H1 (cell line): ENCODE data around the gene POLR2F. TPM values are rescaled to one million over a fixed set of nuclear protein-coding genes. Genes with fewer than 3 reads are reported as not detected.

Experiments
- CTCF ChIA-PET: fragments of 300-600 bp; sonication (Branson Sonifier 250); formaldehyde crosslinking; loops from one replicate; lab custom pipeline; 2021; ENCODE audit not compliant: partially characterized antibody; lab: Charles Lee
- POLR2A ChIA-PET: fragments of 300-600 bp; sonication (Branson Sonifier 250); formaldehyde crosslinking; loops from one replicate; lab custom pipeline; 2021; ENCODE audit warnings: inconsistent platforms; ENCODE audit not compliant: partially characterized antibody; lab: Charles Lee
- DNase-seq, 2 experiments: peaks; one replicate each; pipeline versions ENCODE4 v3.0.0 to v3.0.0-alpha.2; 2010 to 2022; ENCODE audit warnings: low spot score in 2 of 2, low read depth in 1 of 2, mixed read lengths in 1 of 2
- FAIRE-seq: peaks from 2 replicates; lab custom pipeline; 2011; peaks lifted over from hg19 to GRCh38; lab: Jason Lieb, UNC
- H2AFZ ChIP-seq: 2 replicates; pipeline ENCODE4 v1.8.1; 2012; ENCODE audit warnings: low read length, inconsistent platforms
- H2AK5ac ChIP-seq: 2 replicates; pipeline ENCODE4 v1.6.1; 2013; ENCODE audit warnings: low read depth, low read length
- H2BK120ac ChIP-seq: replicated peaks from 2 replicates; pipeline ENCODE3; 2013; ENCODE audit warnings: low read depth, low read length, inconsistent platforms
- H2BK12ac ChIP-seq: 2 replicates; pipeline ENCODE4 v1.6.1; 2013; ENCODE audit warnings: low read depth, low read length
- H2BK15ac ChIP-seq: 2 replicates; pipeline ENCODE4 v1.6.1; 2013; ENCODE audit warnings: low read length
- H2BK20ac ChIP-seq: 2 replicates; pipeline ENCODE4 v1.6.1; 2013; ENCODE audit warnings: low read length
- H2BK5ac ChIP-seq: 2 replicates; pipeline ENCODE4 v1.6.1; 2013; ENCODE audit warnings: low read depth, low read length
- H3K14ac ChIP-seq: 2 replicates; pipeline ENCODE4 v1.6.1; 2013; ENCODE audit warnings: inconsistent platforms; ENCODE audit not compliant: insufficient read length
- H3K18ac ChIP-seq: 2 replicates; pipeline ENCODE4 v1.6.1; 2013; ENCODE audit warnings: low read length; ENCODE audit errors: extremely low read depth
- H3K23ac ChIP-seq: 2 replicates; pipeline ENCODE4 v1.6.1; 2013; ENCODE audit warnings: inconsistent platforms; ENCODE audit not compliant: insufficient read length
- H3K23me2 ChIP-seq: 2 replicates; pipeline ENCODE4 v1.6.1; 2013; ENCODE audit warnings: low read depth, low read length
- H3K27ac ChIP-seq: 2 replicates; pipeline ENCODE4 v1.6.1; 2011; ENCODE audit warnings: low read depth, low read length, inconsistent platforms
- H3K27me3 ChIP-seq, 4 experiments: replicated peaks in 1 of 4; 1 replicate in 1 of 4; 2 replicates in 3 of 4; pipeline versions ENCODE4 v1.6.1 to v1.8.1; 2011 to 2013; ENCODE audit warnings: low read length in 3 of 4, mild to moderate bottlenecking in 3 of 4, inconsistent platforms in 2 of 4, mixed read lengths in 2 of 4, moderate library complexity in 1 of 4; ENCODE audit not compliant: control insufficient read depth in 3 of 4, insufficient read depth in 3 of 4; ENCODE audit errors: extremely low read depth in 1 of 4
- H3K36me3 ChIP-seq, 4 experiments: 2 replicates each; pipeline versions ENCODE4 v1.6.1 to v1.8.1; 2011 to 2013; ENCODE audit warnings: mild to moderate bottlenecking in 4 of 4, low read length in 3 of 4, moderate library complexity in 2 of 4, control low read depth in 1 of 4, inconsistent platforms in 1 of 4; ENCODE audit not compliant: insufficient read depth in 4 of 4, control insufficient read depth in 2 of 4
- H3K4ac ChIP-seq: replicated peaks from 2 replicates; pipeline ENCODE3; 2013; ENCODE audit warnings: low read length, low read depth, mixed read lengths, inconsistent platforms; ENCODE audit not compliant: insufficient read length
- H3K4me1 ChIP-seq, 4 experiments: replicated peaks in 1 of 4; 1 replicate in 1 of 4; 2 replicates in 3 of 4; pipeline versions ENCODE4 v1.6.1 to v1.8.1; 2011 to 2013; ENCODE audit warnings: low read length in 3 of 4, inconsistent platforms in 2 of 4, mixed read lengths in 1 of 4; ENCODE audit not compliant: insufficient read depth in 4 of 4, control insufficient read depth in 3 of 4
- H3K4me2 ChIP-seq, 2 experiments: 2 replicates each; pipeline versions ENCODE4 v1.6.1 to v1.8.1; 2011 to 2013; ENCODE audit warnings: low read depth in 2 of 2, low read length in 2 of 2, control low read depth in 1 of 2, inconsistent platforms in 1 of 2, mild to moderate bottlenecking in 1 of 2; ENCODE audit not compliant: insufficient read depth in 1 of 2
- H3K4me3 ChIP-seq, 4 experiments: fragments of 200-600, 300-600 bp in 1 of 4; sonication (generic), shearing (Covaris generic), sonication (Bioruptor Twin) in 1 of 4; 2 replicates each; pipeline versions ENCODE4 v1.5.1 to v1.8.1; 2011 to 2016; ENCODE audit warnings: low read length in 4 of 4, low read depth in 3 of 4, control low read depth in 2 of 4, inconsistent platforms in 2 of 4, mild to moderate bottlenecking in 2 of 4, mixed read lengths in 1 of 4, moderate library complexity in 1 of 4; ENCODE audit not compliant: insufficient read depth in 2 of 4; ENCODE audit errors: extremely low read depth in 1 of 4
- H3K56ac ChIP-seq: replicated peaks from 2 replicates; pipeline ENCODE3; 2013; ENCODE audit warnings: low read depth, mild to moderate bottlenecking, mixed read lengths, low read length, inconsistent platforms; ENCODE audit not compliant: insufficient read length
- H3K79me1 ChIP-seq: 2 replicates; pipeline ENCODE4 v1.6.1; 2013; ENCODE audit warnings: low read depth, low read length, control low read depth
- H3K79me2 ChIP-seq, 2 experiments: 2 replicates each; pipeline versions ENCODE4 v1.6.1 to v1.8.1; 2012 to 2013; ENCODE audit warnings: low read length in 2 of 2, mild to moderate bottlenecking in 2 of 2, inconsistent platforms in 1 of 2; ENCODE audit not compliant: insufficient read depth in 2 of 2, control insufficient read depth in 1 of 2
- H3K9ac ChIP-seq, 4 experiments: replicated peaks in 1 of 4; 1 replicate in 1 of 4; 2 replicates in 3 of 4; pipeline versions ENCODE4 v1.6.1 to v1.8.1; 2011 to 2013; ENCODE audit warnings: low read depth in 3 of 4, low read length in 3 of 4, control low read depth in 2 of 4, mild to moderate bottlenecking in 2 of 4, moderate library complexity in 2 of 4, inconsistent platforms in 1 of 4; ENCODE audit errors: extremely low read depth in 1 of 4
- H3K9me3 ChIP-seq, 2 experiments: 2 replicates each; pipeline versions ENCODE4 v1.6.1 to v1.8.1; 2012 to 2013; ENCODE audit warnings: mild to moderate bottlenecking in 2 of 2, moderate library complexity in 2 of 2, control low read depth in 1 of 2, inconsistent platforms in 1 of 2, low read depth in 1 of 2, low read length in 1 of 2, mixed read lengths in 1 of 2; ENCODE audit not compliant: insufficient read depth in 2 of 2
- H4K20me1 ChIP-seq, 2 experiments: replicated peaks in 1 of 2; 2 replicates each; pipeline versions ENCODE3 to v1.8.1; 2011 to 2013; ENCODE audit warnings: inconsistent platforms in 2 of 2, low read length in 2 of 2, mild to moderate bottlenecking in 1 of 2; ENCODE audit not compliant: insufficient read depth in 2 of 2, control insufficient read depth in 1 of 2
- H4K5ac ChIP-seq: 2 replicates; pipeline ENCODE4 v1.6.1; 2013; ENCODE audit warnings: low read length, low read depth, mixed read lengths, inconsistent platforms; ENCODE audit not compliant: insufficient read length
- H4K8ac ChIP-seq: 2 replicates; pipeline ENCODE4 v1.8.0; 2013; ENCODE audit warnings: mild to moderate bottlenecking, moderate library complexity, low read length, inconsistent platforms; ENCODE audit not compliant: insufficient read depth; ENCODE audit errors: extremely low read depth
- H4K91ac ChIP-seq: replicated peaks from 2 replicates; pipeline ENCODE3; 2013; ENCODE audit warnings: low read length, mixed read lengths, inconsistent platforms; ENCODE audit not compliant: insufficient read length
- BACH1 ChIP-seq: IDR thresholded peaks from 2 replicates; pipeline ENCODE4 v1.6.1; 2012; ENCODE audit warnings: low read length, improper control_type of control experiment
- CEBPB ChIP-seq: IDR thresholded peaks from 2 replicates; pipeline ENCODE4 v1.6.1; 2012; ENCODE audit warnings: low read depth, low read length
- CHD1 ChIP-seq: IDR thresholded peaks from 2 replicates; pipeline ENCODE4 v1.6.1; 2012; ENCODE audit warnings: low read depth, low read length, improper control_type of control experiment
- HDAC2 ChIP-seq, 2 experiments: fragments of 300-600 bp in 1 of 2; sonication (generic) in 1 of 2; IDR thresholded peaks; 2 replicates each; pipeline ENCODE4 v1.6.1; 2011 to 2012; ENCODE audit warnings: low read depth in 2 of 2, low read length in 2 of 2, mild to moderate bottlenecking in 2 of 2, moderate library complexity in 2 of 2, borderline replicate concordance in 1 of 2, inconsistent platforms in 1 of 2
- KDM4A ChIP-seq: IDR thresholded peaks from one replicate; pipeline ENCODE4 v1.7.1; 2012; ENCODE audit warnings: low read depth, mild to moderate bottlenecking, moderate library complexity, low read length, inconsistent platforms; ENCODE audit not compliant: severe bottlenecking
- MAFK ChIP-seq: IDR thresholded peaks from 2 replicates; pipeline ENCODE4 v1.6.1; 2012; ENCODE audit warnings: low read depth, mild to moderate bottlenecking, improper control_type of control experiment, low read length
- RNF2 ChIP-seq: fragments of 200-900, 300-1000 bp; sonication (generic); IDR thresholded peaks from 2 replicates; pipeline ENCODE4 v1.7.1; 2016; ENCODE audit warnings: borderline replicate concordance, low read depth, mild to moderate bottlenecking, antibody characterized with exemption, low read length; ENCODE audit not compliant: poor library complexity, severe bottlenecking; ENCODE audit errors: missing control alignments
- TAF1 ChIP-seq: IDR thresholded peaks from 2 replicates; pipeline ENCODE4 v1.6.1; 2011; ENCODE audit warnings: mild to moderate bottlenecking, low read depth, low read length
- TAF7 ChIP-seq: optimal IDR thresholded peaks from 2 replicates; pipeline ENCODE3; 2011; ENCODE audit warnings: low read depth, mild to moderate bottlenecking, inconsistent platforms, low read length, moderate library complexity, borderline replicate concordance
- TCF12 ChIP-seq: IDR thresholded peaks from 2 replicates; pipeline ENCODE4 v1.6.1; 2011; ENCODE audit warnings: low read depth, mild to moderate bottlenecking, low read length
- WGBS, 2 experiments: shearing (Covaris generic) in 1 of 2; methylation state at CpG; one replicate each; pipeline versions ENCODE4 v1.1.6 to v1.1.7; 2013 to 2015; ENCODE audit warnings: low lambda C conversion rate in 2 of 2, mixed read lengths in 2 of 2, inconsistent platforms in 1 of 2, low coverage in 1 of 2, missing lambda C conversion rate in 1 of 2; ENCODE audit not compliant: insufficient replicate concordance in 2 of 2, insufficient coverage in 1 of 2, insufficient read length in 1 of 2; ENCODE audit errors: extremely low coverage in 1 of 2, missing lambda C conversion rate in 1 of 2; 5-methylcytosine and 5-hydroxymethylcytosine counted together
- polyA plus RNA-seq, 7 experiments: library from polyadenylated mRNA; depleted of rRNA in 3 of 7; stranded (reverse) in 5 of 7; unstranded in 2 of 7; fragments of >200 nt in 5 of 7; fragments of 200-250 nt in 2 of 7; gene quantifications; 1 replicate in 5 of 7; 2 replicates in 1 of 7; 4 replicates in 1 of 7; pipeline versions ENCODE4 v1.2.1 to v1.2.3, GENCODE V29; 2011 to 2013; ENCODE audit warnings: missing spikeins in 2 of 7, mixed read lengths in 2 of 7
- total RNA-seq: library from RNA; stranded (reverse); fragmentation: NEBNext Ultra II Directional; extraction: Animal tissue kit (Norgen Biotek cat#: 25700); gene quantifications from 2 replicates; pipeline ENCODE4 v1.2.1, GENCODE V29; 2021

The POLR2F gene
- total and polyA plus RNA-seq, 2 of the 8 experiments (the other 6 are each of a cell fraction or from before 2014, with no cell fraction given): 150 to 176 TPM

- H3K9ac ChIP-seq: no peak overlapping the region
- no peak for DNase-seq
- no peak overlapping the region for H3K18ac ChIP-seq
- CTCF ChIA-PET: interaction anchor here (1.1 to 1.2 kb wide), 3 partner anchors 11 to 23 kb away, joined by 3 to 6 read pairs (median 5); no protein-coding TSS in a partner anchor
- no peaks in the 10 kb centered on the region for H3K9me3 ChIP-seq
- no peak overlapping the region for H4K91ac ChIP-seq
- no peak overlapping the region for H3K14ac ChIP-seq
- H3K27me3 ChIP-seq: no peaks in the 10 kb centered on the region
- H2BK5ac ChIP-seq: no peak overlapping the region
- no peaks in the 10 kb centered on the region for H3K79me2 ChIP-seq
- H3K56ac ChIP-seq: no peak overlapping the region
- H4K8ac ChIP-seq: no peak overlapping the region
- no peaks in the 10 kb centered on the region for H3K79me1 ChIP-seq
- POLR2A ChIA-PET: interaction anchor here (1.1 kb wide), 1 partner anchor 9 kb away, joined by 6 read pairs; no protein-coding TSS in a partner anchor
- H2AK5ac ChIP-seq: no peak overlapping the region
- no peak overlapping the region for H4K5ac ChIP-seq
- H4K20me1 ChIP-seq: no peaks in the 10 kb centered on the region
- no peak overlapping the region for H3K23ac ChIP-seq
- no peaks in the 10 kb centered on the region for H3K23me2 ChIP-seq
- H2BK120ac ChIP-seq: no peak overlapping the region
- 88% methylated on average over 6 of the region's 6 CpGs; no CpG with 5 or more reads in 1 of the 2 experiments for WGBS, 2 experiments
- no peaks in the 10 kb centered on the region for H3K4me1 ChIP-seq
- no peaks in the 10 kb centered on the region for H3K36me3 ChIP-seq
- no peak overlapping the region for H2BK12ac ChIP-seq
- H3K4ac ChIP-seq: no peak overlapping the region
- H3K4me2 ChIP-seq: no peak overlapping the region
- no peak overlapping the region for H3K4me3 ChIP-seq
- H2BK15ac ChIP-seq: no peak overlapping the region
- TF ChIP-seq TCF12 (no peak), KDM4A (no peak), CEBPB (no peak), HDAC2 (IDR thresholded peaks at IDR 0.05; ENCODE audit: borderline replicate concordance in 1 of 2, low read depth in 2 of 2, low read length in 2 of 2) (no peak), BACH1 (no peak), TAF7 (no peak), RNF2 (no peak), CHD1 (no peak), MAFK (no peak), TAF1 (no peak)
- TF ChIP-seq, all 59 proteins: peak for 0
- no peak overlapping the region for H3K27ac ChIP-seq
- H2BK20ac ChIP-seq: no peak overlapping the region
- H2AFZ ChIP-seq: no peak overlapping the region
- FAIRE-seq: no peak
These were observed 52.4 kb downstream of the POLR2F start for GRCh38 chr22:38005943-38006342.
